ENCODE data around the gene CST2.

DNA sequence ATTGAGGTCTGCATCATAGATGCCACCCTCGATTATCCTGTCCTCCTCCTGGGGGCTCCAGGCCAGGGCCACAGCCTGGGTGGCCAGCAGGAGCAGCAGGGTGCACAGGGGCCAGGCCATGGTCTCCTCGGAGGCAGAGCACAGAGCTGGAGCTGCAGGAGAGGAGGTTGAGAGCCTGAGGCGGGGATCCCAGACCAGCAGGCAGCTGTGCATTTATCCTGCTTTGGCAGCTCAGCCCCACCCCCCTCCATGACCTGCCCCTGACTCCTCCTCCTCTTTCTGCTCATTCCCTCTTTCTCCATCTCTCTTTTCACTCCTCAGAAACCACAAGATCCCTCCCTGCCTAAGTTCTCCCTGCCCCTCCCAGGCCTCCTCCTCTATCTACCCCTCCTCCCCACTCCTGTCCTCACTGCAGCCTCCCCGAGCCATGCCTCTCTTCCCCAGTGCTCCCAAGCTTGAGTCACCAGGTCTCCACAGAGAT, at the start of gene CST2:
- TF ChIP-seq, protein P1, sequence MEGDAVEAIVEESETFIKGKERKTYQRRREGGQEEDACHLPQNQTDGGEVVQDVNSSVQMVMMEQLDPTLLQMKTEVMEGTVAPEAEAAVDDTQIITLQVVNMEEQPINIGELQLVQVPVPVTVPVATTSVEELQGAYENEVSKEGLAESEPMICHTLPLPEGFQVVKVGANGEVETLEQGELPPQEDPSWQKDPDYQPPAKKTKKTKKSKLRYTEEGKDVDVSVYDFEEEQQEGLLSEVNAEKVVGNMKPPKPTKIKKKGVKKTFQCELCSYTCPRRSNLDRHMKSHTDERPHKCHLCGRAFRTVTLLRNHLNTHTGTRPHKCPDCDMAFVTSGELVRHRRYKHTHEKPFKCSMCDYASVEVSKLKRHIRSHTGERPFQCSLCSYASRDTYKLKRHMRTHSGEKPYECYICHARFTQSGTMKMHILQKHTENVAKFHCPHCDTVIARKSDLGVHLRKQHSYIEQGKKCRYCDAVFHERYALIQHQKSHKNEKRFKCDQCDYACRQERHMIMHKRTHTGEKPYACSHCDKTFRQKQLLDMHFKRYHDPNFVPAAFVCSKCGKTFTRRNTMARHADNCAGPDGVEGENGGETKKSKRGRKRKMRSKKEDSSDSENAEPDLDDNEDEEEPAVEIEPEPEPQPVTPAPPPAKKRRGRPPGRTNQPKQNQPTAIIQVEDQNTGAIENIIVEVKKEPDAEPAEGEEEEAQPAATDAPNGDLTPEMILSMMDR (IDR thresholded peaks at IDR 0.05), result no peak
- TF ChIP-seq CHD4 (IDR thresholded peaks at IDR 0.05; ENCODE audit: borderline replicate concordance) (no peak), MAZ (IDR thresholded peaks at IDR 0.05; ENCODE audit: borderline replicate concordance, low read depth, low read length) (no peak), MYC (IDR thresholded peaks at IDR 0.05; ENCODE audit: borderline replicate concordance, low read length) (no peak), RAD21 (conservative IDR thresholded peaks at IDR 0.05 in 1 of 2, IDR thresholded peaks at IDR 0.05 in 1 of 2) (no peak), SMC3 (IDR thresholded peaks at IDR 0.05) (no peak), HES2 (IDR thresholded peaks at IDR 0.05) (no peak), NR3C1 (IDR thresholded peaks at IDR 0.05) (no peak), POLR2A (IDR thresholded peaks at IDR 0.05; ENCODE audit: low read length) (no peak), EP300 (IDR thresholded peaks at IDR 0.05) (no peak), RCOR1 (IDR thresholded peaks at IDR 0.05; ENCODE audit: low read depth, low read length) (no peak), TP53 (CRISPR knock-in tag; IDR thresholded peaks at IDR 0.05) (no peak), REST (IDR thresholded peaks at IDR 0.05) (no peak)

All from A549 (cell line).